NCI-H1092 (cell line): ENCODE results near the gene RASGEF1C.

Experiments
- DNase-seq: peaks from one replicate; lab custom pipeline; 2025; lab: John Stamatoyannopoulos, UW

The RASGEF1C gene

DNA sequence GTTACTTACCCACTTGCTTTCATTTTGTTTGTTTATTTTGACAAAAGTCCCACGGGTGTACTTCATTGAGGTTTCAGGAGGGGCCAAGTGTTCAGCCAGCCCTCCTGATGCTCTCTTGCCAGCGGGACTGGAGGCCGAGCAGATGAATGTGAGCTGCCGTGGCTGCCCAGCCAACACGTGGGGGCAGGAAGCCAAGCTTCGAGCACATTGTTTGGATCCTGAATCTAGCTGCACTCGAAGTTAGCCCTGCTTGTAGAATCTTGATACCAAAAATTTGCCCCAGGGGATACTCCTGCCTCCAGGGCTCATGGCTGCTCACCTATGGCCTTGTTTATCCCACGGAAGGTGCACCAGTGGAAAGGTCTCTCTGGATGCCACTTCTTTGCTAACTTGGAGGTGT, 49.3 kb downstream of the RASGEF1C start:
- DNase-seq, result no peak

DNA sequence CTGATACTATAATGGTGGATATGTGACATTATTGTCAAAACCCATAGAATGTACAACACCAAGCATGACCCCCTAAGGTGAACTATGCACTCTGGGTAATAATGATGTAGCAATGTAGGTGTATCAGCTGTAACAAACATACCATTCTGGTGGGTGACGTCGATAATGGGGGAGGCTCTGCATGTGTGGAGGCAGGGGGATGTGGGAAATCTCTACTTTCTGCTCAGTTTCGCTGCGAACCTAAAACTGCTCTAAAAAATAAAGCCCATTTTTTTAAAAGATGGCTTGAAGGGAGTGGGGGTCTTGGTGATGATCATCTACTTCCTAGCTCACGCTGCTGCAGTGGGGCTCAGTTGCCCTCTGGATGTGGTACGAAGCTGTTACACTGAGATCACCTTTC, 51.1 kb downstream of the RASGEF1C start:
- DNase-seq, result no peak

- DNase-seq, result no peak
Measured at GRCh38 chr5:180156141-180156540, 52.9 kb downstream of the RASGEF1C start.

DNA sequence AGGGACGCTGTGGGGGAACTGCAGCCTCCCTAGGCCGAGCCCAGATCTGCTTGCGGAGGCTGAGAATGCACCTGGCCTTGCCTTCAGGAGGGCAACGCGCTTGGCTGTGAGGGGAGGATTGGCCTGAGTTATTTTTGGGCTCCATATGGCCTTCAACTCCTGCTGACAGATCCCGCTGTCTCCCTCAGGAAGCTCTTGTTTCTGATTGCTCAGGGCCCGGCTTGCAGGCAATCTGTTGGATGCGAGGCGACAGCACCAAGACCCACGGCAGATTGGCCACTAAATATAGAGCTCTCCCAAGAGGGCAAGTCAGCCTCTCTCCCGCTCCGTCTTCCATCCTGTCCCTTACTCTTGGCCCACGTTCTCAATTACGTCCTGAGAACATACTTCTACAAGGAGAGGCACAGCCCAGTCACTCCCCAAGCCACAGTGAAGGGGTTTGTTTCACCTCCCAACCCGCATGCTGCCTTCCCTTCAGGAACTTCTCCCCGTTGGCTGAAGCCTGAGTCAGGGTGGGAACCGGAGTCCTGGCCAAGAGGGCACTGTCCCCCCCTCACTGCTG, 53.6 kb downstream of the RASGEF1C start:
- no peak for DNase-seq

GRCh38 chr5:180154821-180155364, 54.1 kb downstream of the RASGEF1C start:
- no peak for DNase-seq

GRCh38 chr5:180153991-180154390, 55.0 kb downstream of the RASGEF1C start:
- no peak for DNase-seq

DNA sequence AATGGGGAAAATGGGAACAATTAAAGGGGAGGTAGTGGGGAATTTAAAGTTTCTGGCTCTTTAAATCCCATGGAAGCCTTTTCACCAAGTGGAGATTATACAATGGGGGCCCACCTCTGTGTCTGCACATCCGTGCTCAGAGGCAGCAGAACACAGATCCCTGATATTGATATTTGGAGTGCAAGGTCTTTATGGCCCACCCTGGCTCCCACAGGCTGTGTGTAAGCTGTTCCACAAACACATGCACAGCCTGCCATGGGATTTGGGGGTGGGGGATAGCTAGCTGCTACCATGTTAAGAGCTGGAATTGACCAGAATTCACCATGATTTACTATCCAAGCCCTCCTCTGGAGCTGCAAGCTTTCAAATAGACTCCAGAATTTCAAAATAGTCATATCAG, 55.9 kb downstream of the RASGEF1C start:
- DNase-seq, result no peak

DNA sequence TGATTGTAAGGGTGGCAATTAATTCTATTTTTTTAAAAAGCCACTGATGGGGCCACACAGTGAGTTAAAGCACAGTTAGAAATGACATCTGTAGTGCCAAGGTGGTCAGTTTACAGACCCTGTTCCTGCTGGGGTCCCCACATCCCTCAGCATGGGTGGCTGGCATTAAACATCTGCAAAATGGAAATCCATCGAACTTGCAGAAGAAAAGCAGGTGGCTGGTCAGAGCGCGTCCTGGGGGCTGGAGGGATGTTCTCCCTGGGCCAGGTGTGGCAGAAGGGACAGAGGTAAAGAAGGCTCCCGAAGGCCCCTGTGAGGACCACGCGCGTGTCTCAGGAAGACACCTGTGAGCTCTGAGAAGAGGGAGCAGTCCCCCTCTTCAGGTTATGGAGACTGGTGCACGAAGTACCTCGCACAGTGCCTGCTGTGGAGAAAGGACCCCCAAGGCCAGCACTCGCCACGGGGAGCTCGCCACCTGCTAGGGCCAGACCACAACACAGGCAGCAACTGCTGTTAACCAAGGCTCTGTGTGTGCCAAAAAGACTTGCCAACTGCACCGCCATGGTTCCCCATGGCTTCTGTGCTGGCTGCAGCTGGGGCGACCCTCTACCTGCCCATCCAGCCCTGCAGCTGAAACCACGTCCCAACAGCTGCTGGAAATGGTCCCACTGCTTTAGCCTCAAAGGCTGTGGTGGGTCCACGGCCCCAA, 65.2 kb downstream of the RASGEF1C start:
- no peak for DNase-seq

DNA sequence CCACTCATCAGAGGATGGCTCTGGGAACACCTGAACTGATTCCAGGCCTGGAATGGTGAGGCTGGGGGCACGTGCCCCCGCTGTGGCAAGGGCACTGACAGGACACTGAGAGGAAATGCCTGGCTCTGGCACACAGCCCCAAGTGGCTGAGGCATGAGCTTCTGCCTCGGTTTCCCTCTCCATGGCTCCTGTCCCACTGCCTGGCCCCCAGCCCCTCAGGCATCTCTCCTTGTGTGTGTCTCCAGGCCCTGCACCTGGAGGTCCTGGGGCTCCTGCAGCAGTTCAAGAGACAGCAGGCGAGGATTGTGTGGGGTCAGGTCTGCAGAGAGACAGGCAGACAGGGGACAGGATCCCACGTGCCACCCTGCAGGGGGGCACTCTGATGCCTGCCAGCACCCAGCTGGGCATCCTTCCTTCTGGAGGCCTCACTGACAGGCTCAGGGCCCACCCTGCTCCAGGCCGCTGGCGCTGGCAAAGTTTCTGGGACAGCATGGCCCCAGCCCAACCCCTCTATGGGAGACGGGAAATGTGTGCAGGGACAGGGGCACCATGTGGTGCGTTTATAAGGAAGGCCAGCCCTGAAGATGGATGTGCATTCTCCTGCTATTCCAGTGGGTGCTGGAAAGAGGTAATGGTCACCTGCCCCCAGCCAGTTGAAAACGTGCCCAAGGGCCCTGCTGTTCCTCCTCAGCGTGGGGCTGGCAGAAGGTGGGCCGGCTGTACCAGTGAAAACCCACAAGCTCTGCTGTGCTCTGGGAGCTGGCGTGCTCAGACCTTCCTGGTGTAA, 66.0 kb downstream of the RASGEF1C start:
- DNase-seq, result no peak

DNA sequence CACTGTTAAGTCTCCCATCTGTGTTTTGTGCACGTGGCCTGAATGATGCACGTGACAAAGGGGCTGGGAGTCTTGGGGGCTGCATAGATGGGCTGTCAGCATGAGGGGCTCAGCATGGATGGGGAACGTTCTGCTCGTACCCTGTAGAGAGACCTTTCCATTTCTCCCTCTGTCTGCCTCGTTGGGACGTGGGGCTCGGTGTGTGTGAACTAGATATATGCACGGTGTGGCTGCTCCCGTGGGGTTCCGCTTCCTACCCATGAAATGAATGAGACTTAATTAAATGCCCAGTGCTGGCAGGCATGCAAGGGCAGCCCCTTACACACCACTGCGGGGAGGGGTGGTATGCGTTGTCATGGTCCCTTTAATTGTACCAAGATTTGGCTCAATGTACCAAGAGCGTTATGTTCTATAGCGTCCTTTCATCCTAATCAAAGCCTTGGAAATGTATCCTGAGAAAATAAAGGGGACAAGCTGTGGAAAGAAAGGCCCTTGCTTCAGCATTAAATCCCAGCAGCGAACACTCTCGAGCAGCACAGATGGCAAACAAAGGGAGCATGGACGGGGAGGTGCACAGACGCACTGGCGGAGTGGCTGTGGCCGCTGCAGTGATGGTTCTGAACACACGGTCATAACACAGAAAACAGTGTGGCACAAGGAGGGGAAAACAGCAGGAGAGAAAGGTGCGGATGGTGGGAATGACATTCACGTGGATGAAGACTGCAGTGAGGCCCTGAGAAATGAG, 66.8 kb downstream of the RASGEF1C start:
- DNase-seq, result no peak

DNA sequence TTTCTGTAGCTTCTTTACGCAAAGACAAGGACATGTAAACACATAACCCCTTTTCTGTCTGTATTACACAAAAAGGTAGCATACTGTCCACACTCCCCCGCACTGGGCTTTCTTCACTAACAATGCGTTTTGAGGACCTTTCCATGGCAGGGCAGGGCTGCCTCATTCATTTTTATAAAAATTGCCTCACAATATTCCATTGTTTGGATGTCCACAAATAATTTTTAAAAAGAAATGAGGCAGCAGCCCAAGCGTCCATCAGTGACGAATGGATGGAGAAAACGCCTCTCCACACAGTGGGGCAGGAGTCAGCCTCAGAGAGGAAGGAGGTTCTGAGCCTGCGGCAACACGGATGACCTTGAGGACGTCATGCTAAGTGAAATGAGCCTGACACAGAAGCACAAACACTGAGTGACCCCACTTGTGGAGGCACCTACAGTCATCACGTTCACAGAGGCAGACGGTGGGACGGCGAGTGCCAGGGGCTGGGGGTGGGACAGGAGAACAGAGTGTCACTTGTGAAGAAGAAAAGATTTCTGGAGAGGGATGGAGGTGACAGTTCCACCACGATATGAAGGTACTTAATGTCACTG, 67.8 kb downstream of the RASGEF1C start:
- no peak for DNase-seq

DNA sequence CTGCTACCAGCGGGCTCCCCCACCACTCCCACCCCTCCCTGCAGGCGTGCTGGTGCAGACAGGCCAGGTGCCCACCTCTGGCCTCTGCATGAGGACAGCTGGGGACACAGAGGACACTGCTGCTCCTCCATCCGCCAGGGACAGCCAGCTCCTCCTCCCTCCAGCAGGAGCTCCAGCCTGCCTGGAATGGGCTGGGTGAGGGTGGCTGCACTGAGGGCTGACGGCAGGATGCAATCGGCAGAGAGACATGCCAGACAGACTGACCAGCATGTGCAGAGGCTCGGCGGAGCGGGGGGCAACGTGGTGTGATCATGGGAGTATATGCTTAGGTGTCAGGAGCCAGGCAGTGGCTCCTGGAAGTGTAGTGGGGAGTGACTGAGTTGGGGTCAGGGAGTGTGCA, 68.4 kb downstream of the RASGEF1C start:
- no peak for DNase-seq

GRCh38 chr5:180140079-180140554, 68.9 kb downstream of the RASGEF1C start:
- no peak for DNase-seq

- DNase-seq, result no peak
Measured at GRCh38 chr5:180139731-180140055, 69.3 kb downstream of the RASGEF1C start.

DNA sequence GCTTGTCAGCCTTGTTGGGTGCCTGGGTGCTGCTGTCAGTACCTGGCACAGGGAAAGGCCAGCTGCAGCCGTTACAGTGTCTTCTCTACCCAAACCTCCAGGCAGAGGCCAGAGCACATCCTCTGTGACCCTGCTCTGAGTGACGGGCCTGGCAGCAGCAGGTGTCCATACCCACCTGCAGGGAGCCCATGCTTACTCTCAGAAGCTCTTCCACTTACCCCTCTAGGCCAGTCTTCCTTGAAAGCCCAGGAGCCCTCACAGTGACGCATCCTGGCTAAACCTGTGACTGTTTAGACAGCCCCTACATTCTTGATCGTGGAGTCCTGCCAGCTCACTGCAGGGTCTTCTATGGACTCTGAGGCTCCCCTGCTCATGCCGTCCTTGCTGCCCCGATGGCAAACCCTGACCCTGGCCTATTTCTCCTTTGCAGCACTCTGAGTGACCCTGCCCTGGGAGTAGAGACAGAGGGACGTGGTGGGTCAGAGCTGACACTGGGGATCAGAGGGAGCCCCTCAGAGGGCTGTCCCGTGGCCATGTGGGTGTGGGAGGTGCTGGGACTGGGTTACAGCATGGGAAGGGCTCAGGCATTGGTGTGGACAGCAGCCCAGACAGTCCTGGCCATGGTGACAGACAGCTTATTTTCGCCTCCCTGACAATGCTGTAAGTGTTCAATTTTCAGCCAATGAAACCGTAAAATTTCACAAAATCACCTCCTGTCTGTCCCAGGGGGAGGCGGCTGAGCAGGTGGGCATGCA, 69.9 kb downstream of the RASGEF1C start:
- no peak for DNase-seq

DNA sequence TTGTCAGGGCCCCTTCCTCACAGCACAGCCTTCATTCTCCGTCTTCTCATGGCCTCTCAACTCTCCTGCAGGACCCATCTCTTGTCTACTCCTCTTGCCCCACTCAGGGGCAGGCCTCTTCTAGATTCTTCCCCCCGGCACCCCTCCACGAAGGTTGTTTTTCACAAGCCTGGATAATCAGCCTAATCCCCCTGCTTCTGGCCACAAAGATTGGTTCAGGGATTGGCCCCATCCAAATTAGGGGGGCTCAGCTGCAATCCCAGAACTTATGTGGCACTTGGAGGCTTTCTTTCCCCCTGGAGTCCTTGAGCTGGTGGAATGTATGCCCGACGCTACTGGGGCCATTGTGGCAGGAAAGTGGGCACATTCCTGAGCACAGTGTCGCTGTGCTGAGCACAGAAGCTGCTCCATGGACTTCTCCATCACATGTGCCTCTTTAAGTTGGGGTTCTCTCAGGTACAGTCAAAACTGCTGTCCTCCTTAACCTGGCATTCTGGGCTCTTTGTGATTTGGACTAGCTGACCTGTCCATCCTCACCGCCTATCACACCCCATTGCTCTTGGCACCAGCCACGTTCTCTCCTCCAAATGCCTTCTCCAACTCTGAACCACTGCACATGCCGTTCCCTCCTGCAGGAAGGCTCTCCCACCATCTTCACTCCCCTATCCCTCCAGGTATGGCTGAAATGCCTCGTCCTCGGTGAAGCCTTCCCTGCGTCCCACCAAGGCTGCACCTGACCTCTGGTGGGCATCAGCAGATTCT, 70.6 kb downstream of the RASGEF1C start:
- DNase-seq, result no peak

DNA sequence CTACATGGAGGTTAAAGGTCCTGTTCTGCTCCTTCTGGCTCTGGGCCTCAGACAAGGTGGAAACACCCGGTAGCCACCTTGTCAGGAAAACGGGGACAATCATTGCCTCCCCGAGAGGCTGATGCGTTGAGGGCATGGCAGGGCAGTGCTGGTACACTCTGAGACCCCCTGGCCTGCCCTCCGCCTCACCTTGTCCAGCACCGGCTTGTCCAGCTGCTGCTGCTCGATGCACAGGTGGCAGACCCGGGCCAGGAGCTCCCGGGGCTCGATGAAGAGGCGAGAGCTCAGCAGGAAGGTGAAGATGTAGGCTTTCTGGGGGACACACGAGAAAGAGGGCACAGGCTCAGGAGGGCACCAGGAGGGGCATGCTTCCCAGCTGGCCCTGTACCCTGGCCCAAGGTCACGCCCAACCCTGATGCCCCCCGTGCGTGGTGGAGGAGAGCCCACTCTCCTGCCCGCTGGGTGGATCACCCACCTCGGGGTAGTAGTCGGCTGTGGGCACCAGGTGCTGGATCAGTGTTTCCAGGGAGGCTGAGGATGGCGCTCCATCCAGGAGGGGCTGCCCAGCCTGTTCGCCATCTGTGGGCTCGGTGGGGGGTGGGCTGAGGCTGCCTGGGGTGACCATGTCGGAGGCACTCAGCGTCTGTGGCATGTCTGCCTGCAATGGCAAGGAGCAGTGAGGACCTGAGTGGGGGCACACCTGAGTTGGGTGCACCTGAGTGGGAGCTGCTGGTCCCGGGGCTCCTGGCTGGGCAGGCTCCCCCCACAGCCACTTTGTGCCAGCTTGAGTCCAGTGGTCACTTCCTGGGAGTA, 71.4 kb downstream of the RASGEF1C start:
- no peak for DNase-seq

- no peak for DNase-seq
Measured at GRCh38 chr5:180136630-180137381, 72.2 kb downstream of the RASGEF1C start.
